Glutamatergic neuron (in vitro differentiated cells): ENCODE data around the gene PLK1. TPM values are rescaled to one million over a fixed set of nuclear protein-coding genes. Genes with fewer than 3 reads are reported as not detected.

Experiments used
- DNase-seq: peaks from one replicate; pipeline ENCODE4 v3.0.0; 2022
- H3K27ac Mint-ChIP-seq: one replicate; pipeline ENCODE4 v1.8.0; 2020; ENCODE audit warnings: mild to moderate bottlenecking, mixed read lengths, inconsistent platforms; ENCODE audit not compliant: unreplicated experiment
- H3K27me3 Mint-ChIP-seq: one replicate; pipeline ENCODE4 v1.8.0; 2020; ENCODE audit warnings: mild to moderate bottlenecking, moderate library complexity, mixed read lengths, inconsistent platforms; ENCODE audit not compliant: unreplicated experiment
- H3K36me3 Mint-ChIP-seq: one replicate; pipeline ENCODE4 v1.8.0; 2020; ENCODE audit warnings: mild to moderate bottlenecking, mixed read lengths, inconsistent platforms; ENCODE audit not compliant: unreplicated experiment
- H3K4me1 Mint-ChIP-seq: one replicate; pipeline ENCODE4 v1.8.0; 2020; ENCODE audit warnings: mild to moderate bottlenecking, low read depth, mixed read lengths, inconsistent platforms; ENCODE audit not compliant: unreplicated experiment
- H3K4me3 Mint-ChIP-seq: one replicate; pipeline ENCODE4 v1.8.0; 2020; ENCODE audit warnings: mild to moderate bottlenecking, mixed read lengths, inconsistent platforms; ENCODE audit not compliant: unreplicated experiment
- H3K9me3 Mint-ChIP-seq: one replicate; pipeline ENCODE4 v1.8.0; 2020; ENCODE audit warnings: mild to moderate bottlenecking, moderate library complexity, mixed read lengths, inconsistent platforms; ENCODE audit not compliant: unreplicated experiment
- total RNA-seq: library from RNA; stranded (reverse); fragmentation: NEBNext Ultra II Directional; extraction: Animal tissue kit (Norgen Biotek cat#: 25700); gene quantifications from one replicate; pipeline ENCODE4 v1.2.1, GENCODE V29; 2021; ENCODE audit not compliant: unreplicated experiment
- TF ChIP-seq, protein P1 (sequence below): fragments of 200-600 bp; sonication (generic); IDR thresholded peaks from one replicate; pipeline ENCODE4 v1.5.0; 2021; ENCODE audit not compliant: partially characterized antibody, unreplicated experiment

The PLK1 gene
- total RNA-seq, 1 donor from 2014 or later, result 16.9 TPM

DNA sequence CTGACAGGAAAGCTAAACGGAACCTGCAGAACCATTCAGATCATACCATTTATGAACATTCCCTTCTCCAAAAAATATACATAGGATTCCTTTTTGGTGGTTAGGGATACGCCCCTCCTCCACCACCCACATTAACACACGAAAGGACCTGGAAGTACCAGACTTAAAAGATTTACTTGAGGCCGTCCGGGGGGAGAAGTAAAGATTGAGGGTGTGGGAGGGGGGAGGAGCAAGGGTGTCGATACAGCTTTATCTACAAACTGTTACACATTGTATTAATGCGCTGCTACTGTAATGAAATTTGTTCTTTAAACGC lies 38.1 kb upstream of the PLK1 start:
- H3K4me3 Mint-ChIP-seq, result peak overlapping the region; percentile 96
- TF ChIP-seq, protein P1, sequence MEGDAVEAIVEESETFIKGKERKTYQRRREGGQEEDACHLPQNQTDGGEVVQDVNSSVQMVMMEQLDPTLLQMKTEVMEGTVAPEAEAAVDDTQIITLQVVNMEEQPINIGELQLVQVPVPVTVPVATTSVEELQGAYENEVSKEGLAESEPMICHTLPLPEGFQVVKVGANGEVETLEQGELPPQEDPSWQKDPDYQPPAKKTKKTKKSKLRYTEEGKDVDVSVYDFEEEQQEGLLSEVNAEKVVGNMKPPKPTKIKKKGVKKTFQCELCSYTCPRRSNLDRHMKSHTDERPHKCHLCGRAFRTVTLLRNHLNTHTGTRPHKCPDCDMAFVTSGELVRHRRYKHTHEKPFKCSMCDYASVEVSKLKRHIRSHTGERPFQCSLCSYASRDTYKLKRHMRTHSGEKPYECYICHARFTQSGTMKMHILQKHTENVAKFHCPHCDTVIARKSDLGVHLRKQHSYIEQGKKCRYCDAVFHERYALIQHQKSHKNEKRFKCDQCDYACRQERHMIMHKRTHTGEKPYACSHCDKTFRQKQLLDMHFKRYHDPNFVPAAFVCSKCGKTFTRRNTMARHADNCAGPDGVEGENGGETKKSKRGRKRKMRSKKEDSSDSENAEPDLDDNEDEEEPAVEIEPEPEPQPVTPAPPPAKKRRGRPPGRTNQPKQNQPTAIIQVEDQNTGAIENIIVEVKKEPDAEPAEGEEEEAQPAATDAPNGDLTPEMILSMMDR, result no peak
- peaks cover 4% of the 10 kb centered on the region for H3K4me1 Mint-ChIP-seq
- H3K36me3 Mint-ChIP-seq, result no peaks in the 10 kb centered on the region
- H3K27me3 Mint-ChIP-seq, result peaks cover 7% of the 10 kb centered on the region
- DNase-seq, result no peak
- H3K9me3 Mint-ChIP-seq, result no peaks in the 10 kb centered on the region
- H3K27ac Mint-ChIP-seq, result peak overlapping the region; percentile 35

DNA sequence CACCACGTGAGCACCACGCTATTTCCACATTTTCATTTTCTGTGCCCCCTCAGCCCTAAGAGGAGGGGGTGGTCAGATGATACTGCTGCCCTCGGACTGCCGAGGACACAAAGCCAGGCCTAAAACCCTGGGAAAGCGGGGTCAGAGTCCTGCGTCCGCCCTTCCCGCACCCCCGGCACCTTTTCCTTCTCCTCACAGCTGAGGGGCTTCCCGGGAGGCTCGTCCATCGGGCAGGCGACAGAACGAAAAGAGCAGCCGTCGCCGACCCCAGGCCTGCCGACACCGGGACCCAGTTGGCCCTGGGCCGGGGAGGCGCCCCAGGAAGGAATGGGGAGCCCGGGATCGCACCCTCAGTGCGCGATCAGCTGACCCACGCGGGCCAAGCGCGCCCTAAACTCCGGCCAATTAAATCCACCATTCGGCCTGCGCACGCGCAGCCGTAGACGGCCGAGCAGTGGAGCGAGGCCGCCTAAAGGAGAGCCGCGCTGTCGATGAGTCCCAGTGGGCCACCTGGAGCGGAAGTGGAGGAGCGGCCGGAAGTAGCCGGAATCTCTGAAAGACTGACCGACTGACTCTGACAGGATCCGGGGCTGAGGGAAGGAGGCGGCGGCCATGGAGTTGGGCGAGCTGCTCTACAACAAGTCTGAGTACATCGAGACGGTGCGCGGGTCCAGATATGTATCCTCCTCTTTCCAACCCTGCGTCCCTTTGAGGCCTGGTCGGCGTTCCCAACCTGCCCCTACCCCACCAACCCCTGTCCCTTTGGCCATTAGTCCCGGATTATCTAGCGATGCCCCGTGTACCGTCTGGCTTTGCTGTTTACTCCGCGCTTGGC lies 37.5 kb upstream of the PLK1 start, which contains the start of the genes DCTN5 and PALB2:
DCTN5 (plus strand) TSS at position 536 of the 835 bp plus-strand sequence; CDS start at position 613, 77 bp downstream.
PALB2 (minus strand) TSS at position 380 of the 835 bp plus-strand sequence; CDS start at position 227, 153 bp downstream.
- peak; percentile 95 for DNase-seq
- H3K4me1 Mint-ChIP-seq, result peaks cover 4% of the 10 kb centered on the region
- H3K27ac Mint-ChIP-seq, result peak within 1 kb of the TSS; percentile 90
- TF ChIP-seq, protein P1, result no peak
- H3K36me3 Mint-ChIP-seq, result no peaks in the 10 kb centered on the region
- H3K4me3 Mint-ChIP-seq, result peak within 1 kb of the TSS; percentile 96
- H3K27me3 Mint-ChIP-seq, result peaks cover 7% of the 10 kb centered on the region
- no peaks in the 10 kb centered on the region for H3K9me3 Mint-ChIP-seq

- DNase-seq, result no peak
- Mint-ChIP-seq H3K27me3 (peaks cover 7% of the 10 kb centered on the region), H3K9me3 (no peaks in the 10 kb centered on the region), H3K4me1 (peaks cover 4% of the 10 kb centered on the region), H3K27ac (peak overlapping the region; percentile 90), H3K36me3 (no peaks in the 10 kb centered on the region), H3K4me3 (peak overlapping the region; percentile 96)
- TF ChIP-seq, protein P1, result no peak
Observed at GRCh38 chr16:23642246-23642774, 36.4 kb upstream of the PLK1 start.

DNA sequence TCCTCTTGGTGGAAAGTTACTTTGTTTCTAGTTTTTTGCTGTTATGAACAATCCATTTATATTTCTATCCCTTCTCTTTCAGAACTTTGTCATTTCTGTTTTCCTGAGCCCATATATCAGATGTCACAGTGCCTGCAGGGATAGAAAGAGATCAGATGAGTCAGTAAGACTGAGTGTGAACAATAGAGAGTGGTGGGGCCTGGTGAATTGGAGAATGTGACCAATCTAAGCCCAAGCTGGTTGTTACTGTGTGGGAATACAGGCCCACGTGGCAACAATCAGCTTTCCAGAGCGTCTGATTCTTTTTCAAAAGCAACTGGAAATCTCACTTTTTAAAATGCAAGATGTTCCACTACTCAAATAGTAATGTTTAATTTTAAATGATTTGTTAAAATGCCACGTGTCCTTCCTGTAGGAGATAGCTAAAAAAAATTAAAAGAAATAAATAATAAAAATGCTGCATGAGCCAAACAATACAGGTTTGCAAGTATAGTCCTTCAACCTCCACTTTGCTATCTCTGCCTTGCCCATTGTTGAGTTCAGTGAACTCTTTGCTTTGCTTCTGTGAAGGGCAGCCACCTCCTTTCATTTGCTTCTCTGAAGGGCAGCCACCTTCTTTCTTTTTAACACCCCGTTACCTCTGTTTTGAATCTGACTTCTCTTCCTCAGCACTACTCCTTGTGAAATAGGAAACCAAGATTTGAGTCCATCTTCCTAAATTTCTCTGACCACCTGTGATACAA lies 27.8 kb upstream of the PLK1 start:
- H3K4me3 Mint-ChIP-seq, result no peak overlapping the region
- peaks cover 2% of the 10 kb centered on the region for H3K9me3 Mint-ChIP-seq
- no peak overlapping the region for H3K27ac Mint-ChIP-seq
- H3K36me3 Mint-ChIP-seq, result no peaks in the 10 kb centered on the region
- H3K27me3 Mint-ChIP-seq, result no peaks in the 10 kb centered on the region
- DNase-seq, result no peak
- TF ChIP-seq, protein P1, result no peak
- H3K4me1 Mint-ChIP-seq, result no peaks in the 10 kb centered on the region
